Measurements from ENCODE around the gene NELL2.

- no peak for TF ChIP-seq CTCF (IDR thresholded peaks at IDR 0.05)
- no peak for TF ChIP-seq USF2 (IDR thresholded peaks at IDR 0.05; ENCODE audit: borderline replicate concordance, low read depth, low read length)
- no peak for TF ChIP-seq RXRA (IDR thresholded peaks at IDR 0.05; ENCODE audit: borderline replicate concordance, low read depth)
- TF ChIP-seq POLR2AphosphoS5 (IDR thresholded peaks at IDR 0.05; ENCODE audit: low read depth, low read length): no peak
- TF ChIP-seq REST (IDR thresholded peaks at IDR 0.05; ENCODE audit: low read depth, low read length): no peak
- TF ChIP-seq GABPA (IDR thresholded peaks at IDR 0.05; ENCODE audit: low read depth): no peak
- no peak for TF ChIP-seq FOXJ3 (CRISPR knock-in tag; IDR thresholded peaks at IDR 0.05)
Measured at GRCh38 chr12:44837114-44837755, 38.9 kb downstream of the NELL2 start.

All from SK-N-SH (cell line).